Midbrain (tissue), 1 donor: ENCODE results near the gene ARL5A.
"Not testable (repeated sequence)": the region's sequence is repeated elsewhere in the genome, so short reads cannot be mapped to it uniquely, and the experiment has no call there.

Source experiments
- DNase-seq: peaks from one replicate; lab custom pipeline; 2025; lab: John Stamatoyannopoulos, UW

The ARL5A gene

GRCh38 chr2:151795646-151796240 is 32.5 kb downstream of the ARL5A start:
- DNase-seq = no peak

GRCh38 chr2:151794422-151794821 is 33.8 kb downstream of the ARL5A start:
- DNase-seq = not testable (repeated sequence)

- DNase-seq = no peak
These were observed 35.1 kb downstream of the ARL5A start for GRCh38 chr2:151793123-151793522.

- DNase-seq = no peak
These were observed 35.6 kb downstream of the ARL5A start for GRCh38 chr2:151792589-151792988.

GRCh38 chr2:151791545-151791944 is 36.7 kb downstream of the ARL5A start:
- no peak for DNase-seq

- DNase-seq = no peak
These were observed 37.5 kb downstream of the ARL5A start for GRCh38 chr2:151790689-151791088.

- no peak for DNase-seq
These were observed 39.0 kb downstream of the ARL5A start for GRCh38 chr2:151789055-151789834.

GRCh38 chr2:151786483-151786882 is 41.7 kb downstream of the ARL5A start:
- DNase-seq = no peak

GRCh38 chr2:151786077-151786476 is 42.1 kb downstream of the ARL5A start:
- no peak for DNase-seq

- DNase-seq = no peak
These were observed 45.1 kb downstream of the ARL5A start for GRCh38 chr2:151783133-151783520.

- DNase-seq = no peak
These were observed 45.7 kb downstream of the ARL5A start for GRCh38 chr2:151782378-151783132.

GRCh38 chr2:151781642-151782041 is 46.6 kb downstream of the ARL5A start:
- DNase-seq = no peak

- no peak for DNase-seq
These were observed 47.3 kb downstream of the ARL5A start for GRCh38 chr2:151780938-151781337.

GRCh38 chr2:151777935-151778334 is 50.3 kb downstream of the ARL5A start:
- DNase-seq = no peak

GRCh38 chr2:151777487-151777886 is 50.7 kb downstream of the ARL5A start:
- DNase-seq = no peak

GRCh38 chr2:151776367-151776766 is 51.9 kb downstream of the ARL5A start:
- DNase-seq = no peak

GRCh38 chr2:151775057-151775740 is 53.0 kb downstream of the ARL5A start:
- DNase-seq = no peak

GRCh38 chr2:151774506-151774905 is 53.7 kb downstream of the ARL5A start:
- no peak for DNase-seq

- no peak for DNase-seq
These were observed 56.4 kb downstream of the ARL5A start for GRCh38 chr2:151771599-151772358.

GRCh38 chr2:151770995-151771394 is 57.2 kb downstream of the ARL5A start:
- DNase-seq = no peak

GRCh38 chr2:151769606-151770005 is 58.6 kb downstream of the ARL5A start:
- no peak for DNase-seq

GRCh38 chr2:151767536-151767935 is 60.7 kb downstream of the ARL5A start:
- no peak for DNase-seq
